HEK293 (cell line): ENCODE measurements around the gene EFCAB6.
A peak's percentile ranks its signal among the peaks of the same experiment; 100 is the strongest.

ENCODE experiments used
- CTCF ChIA-PET: fragments of 350-600 bp; formaldehyde crosslinking; extraction: SDS; loops from one replicate; lab custom pipeline; 2021; ENCODE audit warnings: antibody characterized with exemption; lab: Yijun Ruan, JAX
- POLR2A ChIA-PET: fragments of 300-600 bp; formaldehyde crosslinking; extraction: SDS; loops from one replicate; lab custom pipeline; 2020; ENCODE audit warnings: antibody characterized with exemption, inconsistent platforms; lab: Yijun Ruan, JAX
- H3K27ac ChIP-seq: fragments of 200-500 bp; sonication (Bioruptor generic); 2 replicates; pipeline ENCODE4 v1.5.1; 2014; ENCODE audit warnings: low read depth, low read length, control low read depth, inconsistent platforms; ENCODE audit errors: extremely low read depth
- H3K36me3 ChIP-seq, 2 experiments: fragments of 200-500 bp in 1 of 2; sonication (Bioruptor generic) in 1 of 2; 1 replicate in 1 of 2; 2 replicates in 1 of 2; pipeline ENCODE4 v1.5.1; 2014 to 2017; ENCODE audit warnings: inconsistent platforms in 2 of 2, low read length in 2 of 2; ENCODE audit not compliant: control insufficient read depth in 2 of 2, insufficient read depth in 1 of 2
- H3K4me1 ChIP-seq: fragments of 200-500 bp; sonication (Bioruptor generic); 2 replicates; pipeline ENCODE4 v1.5.1; 2014; ENCODE audit warnings: mild to moderate bottlenecking, low read length, inconsistent platforms; ENCODE audit not compliant: control insufficient read depth, insufficient read depth
- H3K4me3 ChIP-seq: 2 replicates; pipeline ENCODE4 v1.5.1; 2011; ENCODE audit warnings: low read depth, mild to moderate bottlenecking, control low read depth, low read length, moderate library complexity
- H3K9me3 ChIP-seq: fragments of 200-500 bp; sonication (Bioruptor generic); 2 replicates; pipeline ENCODE4 v1.5.1; 2014; ENCODE audit warnings: low read depth, low read length, inconsistent platforms; ENCODE audit not compliant: control insufficient read depth, insufficient read depth
- BCL6B ChIP-seq: fragments of 450-650 bp; formaldehyde crosslinking; IDR thresholded peaks from 2 replicates; pipeline ENCODE4 v1.5.1; 2017; ENCODE audit warnings: missing biosample characterization, missing genetic modification characterization
- HOXD13 ChIP-seq: sonication (generic); formaldehyde crosslinking; IDR thresholded peaks from 2 replicates; pipeline ENCODE4 v1.8.0; 2022; ENCODE audit warnings: missing genetic modification reagents, borderline replicate concordance
- PRDM1 ChIP-seq: fragments of 450-650 bp; formaldehyde crosslinking; IDR thresholded peaks from 2 replicates; pipeline ENCODE4; 2016; ENCODE audit warnings: missing biosample characterization, missing genetic modification characterization
- PRDM6 ChIP-seq: fragments of 450-650 bp; formaldehyde crosslinking; IDR thresholded peaks from 2 replicates; pipeline ENCODE4 v1.5.1; 2017; ENCODE audit warnings: missing biosample characterization, missing genetic modification characterization
- REPIN1 ChIP-seq: fragments of 450-650 bp; formaldehyde crosslinking; IDR thresholded peaks from 2 replicates; pipeline ENCODE4 v1.5.1; 2017; ENCODE audit warnings: missing biosample characterization, missing genetic modification characterization, low read depth
- SETDB1 ChIP-seq: IDR thresholded peaks from one replicate; pipeline ENCODE4 v1.6.1; 2017; ENCODE audit warnings: mild to moderate bottlenecking, low read length, moderate library complexity, mixed read lengths; ENCODE audit not compliant: insufficient read length
- SP7 ChIP-seq: fragments of 450-650 bp; formaldehyde crosslinking; IDR thresholded peaks from 2 replicates; pipeline ENCODE4 v1.5.1; 2016; ENCODE audit warnings: missing biosample characterization, missing genetic modification characterization
- ZNF184 ChIP-seq: fragments of 450-650 bp; IDR thresholded peaks from 2 replicates; pipeline ENCODE4 v1.5.1; 2018; ENCODE audit warnings: missing biosample characterization, mild to moderate bottlenecking, missing genetic modification characterization
- ZNF335 ChIP-seq: fragments of 450-650 bp; formaldehyde crosslinking; conservative IDR thresholded peaks from 2 replicates; pipeline ENCODE4 v1.5.1; 2016; ENCODE audit warnings: missing biosample characterization, missing genetic modification characterization
- ZNF48 ChIP-seq: fragments of 450-650 bp; formaldehyde crosslinking; IDR thresholded peaks from 2 replicates; pipeline ENCODE4 v1.5.1; 2016; ENCODE audit warnings: missing biosample characterization, missing genetic modification characterization
- ZNF518A ChIP-seq: fragments of 450-650 bp; formaldehyde crosslinking; conservative IDR thresholded peaks from 2 replicates; pipeline ENCODE4 v1.5.1; 2016; ENCODE audit warnings: low read depth, missing biosample characterization, missing genetic modification characterization
- ZNF530 ChIP-seq: fragments of 450-650 bp; formaldehyde crosslinking; IDR thresholded peaks from 2 replicates; pipeline ENCODE4 v1.5.1; 2016; ENCODE audit warnings: low read depth, missing biosample characterization, missing genetic modification characterization
- ZNF623 ChIP-seq: fragments of 450-650 bp; formaldehyde crosslinking; IDR thresholded peaks from 2 replicates; pipeline ENCODE4 v1.5.1; 2016; ENCODE audit warnings: missing biosample characterization, missing genetic modification characterization
- ZNF660 ChIP-seq: fragments of 450-650 bp; IDR thresholded peaks from 2 replicates; pipeline ENCODE4 v1.5.1; 2018; ENCODE audit warnings: missing biosample characterization, mild to moderate bottlenecking, missing genetic modification characterization
- ZNF692 ChIP-seq: fragments of 450-650 bp; formaldehyde crosslinking; IDR thresholded peaks from 2 replicates; pipeline ENCODE4 v1.5.1; 2016; ENCODE audit warnings: missing biosample characterization, missing genetic modification characterization
- ZSCAN4 ChIP-seq: fragments of 450-650 bp; formaldehyde crosslinking; IDR thresholded peaks from 2 replicates; pipeline ENCODE4 v1.5.1; 2017; ENCODE audit warnings: missing biosample characterization, missing genetic modification characterization

EFCAB6 gene

GRCh38 chr22:43707648-43708047 lies 104.5 kb downstream of the EFCAB6 start:
- Histone ChIP-seq H3K9me3 (peaks cover 3% of the 10 kb centered on the region; the same call in 1 of the 2 replicates), H3K36me3 (no peaks in the 10 kb centered on the region), H3K4me1 (no peaks in the 10 kb centered on the region), H3K27ac (no peak overlapping the region), H3K4me3 (no peak overlapping the region)
- TF ChIP-seq ZNF530 (tag by site-specific recombination) (no peak), PRDM6 (peak; percentile 51; the same call in 1 of the 2 replicates), SETDB1 (peak; percentile 44), ZNF184 (tag by site-specific recombination) (peak; percentile 39; the same call in 1 of the 2 replicates), ZNF692 (no peak), ZNF623 (tag by site-specific recombination) (no peak), HOXD13 (CRISPR knock-in tag) (no peak), PRDM1 (peak; percentile 32; the same call in 1 of the 2 replicates), SP7 (tag by site-specific recombination) (peak; percentile 46), ZNF48 (tag by site-specific recombination) (no peak), ZNF335 (peak; percentile 31; the same call in 1 of the 2 replicates), BCL6B (tag by site-specific recombination) (no peak), ZNF660 (peak; percentile 60; the same call in 1 of the 2 replicates), REPIN1 (no peak), ZNF518A (tag by site-specific recombination) (0 out of 2 replicates have a peak, but pooled peaks have one; percentile 37), ZSCAN4 (no peak)
- CTCF ChIA-PET = no interaction called here
- POLR2A ChIA-PET = no interaction called here
